GDM1 (cell line): ENCODE measurements around the gene JAM2.
"Not testable (repeated sequence)": the region's sequence is repeated elsewhere in the genome, so short reads cannot be mapped to it uniquely, and the experiment has no call there.

ENCODE experiments used
- DNase-seq: peaks from one replicate; lab custom pipeline; 2025; lab: John Stamatoyannopoulos, UW

Gene JAM2

GRCh38 chr21:25646474-25646873, 7.4 kb downstream of the JAM2 start:
- no peak for DNase-seq

GRCh38 chr21:25647647-25648046, 8.6 kb downstream of the JAM2 start:
- peak; percentile 33 for DNase-seq

GRCh38 chr21:25649146-25649545, 10.1 kb downstream of the JAM2 start:
- DNase-seq, result peak; percentile 6

- no peak for DNase-seq
These were observed 17.4 kb downstream of the JAM2 start for GRCh38 chr21:25656412-25656811.

GRCh38 chr21:25657140-25657539, 18.1 kb downstream of the JAM2 start:
- DNase-seq, result no peak

DNA sequence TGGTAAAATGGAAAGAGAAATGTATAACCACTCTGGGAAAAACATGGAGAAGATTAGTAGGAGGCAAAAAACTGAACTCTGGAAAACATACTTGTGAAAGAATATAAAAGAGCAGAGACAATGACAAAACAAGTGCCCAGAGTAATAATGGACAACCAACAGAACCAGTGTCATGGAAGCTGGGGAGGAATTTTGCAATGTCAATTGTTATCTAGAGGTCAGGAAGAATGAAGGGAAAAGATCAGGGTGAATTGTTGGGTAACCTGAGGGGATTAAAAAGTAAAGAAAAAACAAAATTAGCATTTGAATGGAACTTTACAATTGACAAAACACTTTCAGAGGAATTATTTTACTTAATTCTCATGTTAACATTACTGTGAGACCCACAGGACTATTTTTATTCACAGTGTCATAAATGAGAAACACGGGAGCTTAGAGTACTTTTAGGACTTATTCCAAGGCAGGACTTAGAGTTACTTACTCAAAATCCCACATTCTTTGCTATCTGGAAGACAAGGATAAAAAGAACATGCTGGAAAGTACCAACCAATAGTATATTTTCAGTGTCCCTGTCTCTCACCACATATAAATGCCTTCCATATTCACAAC, 19.5 kb downstream of the JAM2 start:
- DNase-seq, result no peak

DNA sequence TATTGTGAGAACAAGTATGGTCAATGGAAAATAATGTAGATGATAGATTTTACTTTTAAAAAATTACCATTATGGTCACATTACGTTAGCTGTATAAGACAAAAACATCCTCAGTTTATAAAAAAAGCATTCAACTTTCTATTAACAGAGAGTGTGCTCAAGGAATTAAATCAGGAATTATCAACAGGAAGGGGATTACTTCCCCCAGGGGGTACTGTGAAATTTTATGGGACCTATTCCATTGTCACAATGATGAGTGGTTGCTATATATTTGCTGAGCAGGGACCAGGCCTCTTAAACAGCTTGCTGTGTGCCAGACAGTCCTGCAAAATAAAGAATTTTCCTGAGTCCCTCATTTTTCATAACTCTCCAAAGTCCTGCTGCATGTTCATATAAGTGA, 21.2 kb downstream of the JAM2 start:
- no peak for DNase-seq

GRCh38 chr21:25664491-25664931, 25.5 kb downstream of the JAM2 start:
- no peak for DNase-seq

GRCh38 chr21:25670726-25671125, 31.7 kb downstream of the JAM2 start:
- DNase-seq, result no peak

DNA sequence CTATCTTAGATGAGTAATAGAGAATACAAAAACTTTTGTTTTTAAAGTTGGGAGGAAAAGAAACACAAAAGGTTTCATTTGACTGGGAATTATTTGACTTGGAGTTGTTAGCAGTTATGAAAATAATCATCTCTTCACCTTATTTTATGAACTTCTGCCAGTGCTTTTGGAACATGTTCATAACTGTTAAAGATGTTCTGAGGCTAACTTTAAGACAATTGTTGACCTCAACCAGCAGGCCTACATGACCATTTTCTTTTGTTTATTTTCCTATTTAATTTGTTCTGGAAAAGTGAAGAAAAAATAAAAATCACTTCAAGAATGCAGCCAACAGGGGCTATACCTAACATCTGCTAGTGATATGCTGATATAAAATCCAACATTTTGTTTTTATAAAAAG, 37.4 kb downstream of the JAM2 start:
- DNase-seq, result no peak

GRCh38 chr21:25682382-25682781, 43.3 kb downstream of the JAM2 start:
- no peak for DNase-seq

DNA sequence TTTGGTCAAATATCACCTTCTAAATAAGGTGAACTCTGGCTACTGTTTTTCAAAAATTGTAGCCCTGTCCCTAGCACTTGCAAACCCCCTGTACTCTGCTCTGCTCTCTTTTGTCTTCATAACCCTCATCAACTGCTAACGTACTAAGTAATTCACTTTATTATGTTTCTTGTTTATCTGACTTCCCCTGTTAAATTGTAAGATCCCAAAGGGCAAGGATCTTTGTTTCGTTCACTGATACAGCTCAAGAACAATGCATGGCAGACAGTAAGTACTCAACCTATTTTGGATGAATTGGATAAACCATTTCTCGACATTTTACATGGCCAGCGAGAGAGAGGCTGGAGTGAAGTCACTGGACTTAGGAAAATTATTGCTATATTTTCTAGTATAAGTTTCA, 48.7 kb downstream of the JAM2 start:
- no peak for DNase-seq

DNA sequence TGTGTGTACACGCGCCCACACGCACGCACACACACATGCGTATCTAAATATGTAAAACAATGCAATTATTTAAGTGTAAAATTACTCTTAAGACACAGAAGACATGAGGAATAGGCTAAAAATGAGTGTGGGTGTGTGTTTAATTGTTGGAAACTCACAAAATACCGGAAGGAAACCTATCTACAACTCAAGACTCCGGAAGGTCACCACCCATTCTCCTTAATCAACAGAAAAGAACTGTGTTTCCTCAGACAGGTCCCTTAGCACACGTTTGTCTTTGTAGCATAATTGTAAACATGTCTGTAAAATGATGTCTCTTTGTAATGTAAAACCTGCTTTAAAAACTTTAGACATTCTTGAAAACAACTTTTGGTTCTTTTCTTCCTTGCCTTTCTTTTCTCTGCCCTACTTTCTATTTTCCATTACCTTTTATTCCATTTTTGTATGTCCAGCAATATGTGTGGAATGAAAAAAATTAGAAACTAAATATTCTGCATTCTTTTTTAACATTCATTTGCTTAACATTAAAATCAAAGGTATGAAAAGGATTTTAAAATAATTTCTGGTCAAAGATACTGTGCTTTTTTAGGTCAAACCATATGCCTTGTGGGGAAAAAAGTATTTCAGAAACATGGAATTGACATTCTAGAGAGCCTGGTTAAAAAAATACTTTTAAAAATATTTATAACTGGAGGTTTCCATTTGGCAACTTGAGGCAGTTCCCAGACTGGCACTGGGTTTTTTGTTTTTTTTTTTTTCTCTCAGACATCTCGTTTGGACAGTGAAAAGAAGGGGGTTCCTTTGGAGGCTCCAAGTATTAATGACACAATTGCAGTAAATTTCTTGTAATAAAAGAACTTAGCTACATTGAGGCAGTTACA, 49.5 kb downstream of the JAM2 start:
- DNase-seq, result no peak

DNA sequence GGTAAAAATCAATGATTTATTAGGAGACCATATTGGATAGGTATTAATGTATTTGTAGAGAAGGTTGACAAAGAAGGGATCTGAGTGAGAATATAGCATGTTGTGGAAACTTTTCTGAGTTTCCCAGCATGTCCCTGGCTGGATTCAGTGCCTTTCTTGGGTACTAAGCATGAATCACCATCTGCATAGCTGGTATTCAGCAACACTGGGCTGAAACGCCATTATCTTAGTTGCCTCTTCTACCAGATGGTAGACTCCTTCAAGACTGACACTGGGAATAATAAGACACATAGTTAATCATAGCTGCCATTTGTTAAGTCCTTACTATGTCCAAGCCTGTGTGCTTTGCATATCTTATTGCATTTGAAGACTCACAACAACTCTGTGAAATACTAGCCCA, 50.2 kb downstream of the JAM2 start:
- DNase-seq, result no peak

GRCh38 chr21:25691976-25692375, 52.9 kb downstream of the JAM2 start:
- no peak for DNase-seq

DNA sequence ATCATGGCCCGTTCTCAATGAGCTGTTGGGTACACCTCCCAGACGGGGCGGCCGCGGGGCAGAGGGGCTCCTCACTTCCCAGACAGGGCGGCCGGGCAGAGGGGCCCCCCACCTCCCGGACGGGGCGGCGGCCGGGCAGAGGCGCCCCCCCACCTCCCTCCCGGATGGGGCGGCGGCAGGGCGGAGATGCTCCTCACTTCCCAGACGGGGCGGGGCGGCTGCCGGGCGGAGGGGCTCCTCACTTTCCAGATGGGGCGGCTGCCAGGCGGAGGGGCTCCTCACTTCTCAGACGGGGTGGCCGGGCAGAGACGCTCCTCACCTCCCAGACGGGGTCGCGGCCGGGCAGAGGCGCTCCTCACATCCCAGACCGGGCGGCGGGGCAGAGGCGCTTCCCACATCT, 56.4 kb downstream of the JAM2 start:
- DNase-seq, result not testable (repeated sequence)

- DNase-seq, result no peak
These were observed 61.7 kb downstream of the JAM2 start for GRCh38 chr21:25700741-25701140.

DNA sequence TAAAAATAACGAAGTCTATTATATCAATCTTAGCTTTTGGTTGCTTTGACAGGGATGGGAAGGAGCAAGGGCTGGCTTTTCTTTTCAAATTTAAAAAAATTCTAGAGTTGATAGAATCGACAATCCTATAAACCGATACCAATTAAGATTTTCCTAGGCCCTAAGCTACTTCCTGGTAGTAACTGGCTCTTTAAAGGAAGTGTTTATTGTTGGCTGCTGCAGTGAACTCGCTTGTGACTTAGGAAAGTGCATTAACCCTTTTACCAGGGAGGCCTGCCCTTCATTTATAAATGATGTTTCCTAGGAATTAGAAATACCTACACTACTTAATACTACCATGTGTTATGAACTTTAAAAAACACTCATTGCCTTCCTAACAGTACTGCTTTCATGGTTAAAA, 62.5 kb downstream of the JAM2 start:
- DNase-seq, result no peak

- no peak for DNase-seq
These were observed 69.5 kb downstream of the JAM2 start for GRCh38 chr21:25708467-25709065.

DNA sequence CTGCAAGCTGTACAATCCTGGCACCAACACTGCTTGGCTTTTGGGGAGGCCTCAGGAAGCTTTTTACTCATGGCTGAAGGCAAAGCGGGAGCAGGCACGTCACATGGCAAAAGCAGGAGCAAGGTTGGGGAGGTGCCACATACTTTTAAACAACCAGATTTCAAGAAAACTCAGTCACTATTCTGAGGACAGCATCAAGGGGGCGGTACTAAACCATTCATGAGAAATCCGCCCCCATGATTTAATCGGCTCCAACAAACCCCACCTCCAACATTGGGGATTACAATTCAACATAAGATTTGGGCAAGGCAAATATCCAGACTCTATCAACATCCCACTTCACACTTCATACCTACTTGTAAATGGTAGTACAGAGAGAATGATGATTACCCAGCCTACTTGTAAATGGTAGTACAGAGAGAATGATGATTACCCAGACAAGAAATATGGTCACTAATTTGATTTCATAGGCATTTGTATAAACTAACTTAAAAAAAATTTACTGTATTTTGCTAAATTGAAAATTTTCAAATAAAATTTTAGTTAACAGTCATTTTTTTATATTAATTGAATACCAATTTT, 70.7 kb downstream of the JAM2 start:
- no peak for DNase-seq

DNA sequence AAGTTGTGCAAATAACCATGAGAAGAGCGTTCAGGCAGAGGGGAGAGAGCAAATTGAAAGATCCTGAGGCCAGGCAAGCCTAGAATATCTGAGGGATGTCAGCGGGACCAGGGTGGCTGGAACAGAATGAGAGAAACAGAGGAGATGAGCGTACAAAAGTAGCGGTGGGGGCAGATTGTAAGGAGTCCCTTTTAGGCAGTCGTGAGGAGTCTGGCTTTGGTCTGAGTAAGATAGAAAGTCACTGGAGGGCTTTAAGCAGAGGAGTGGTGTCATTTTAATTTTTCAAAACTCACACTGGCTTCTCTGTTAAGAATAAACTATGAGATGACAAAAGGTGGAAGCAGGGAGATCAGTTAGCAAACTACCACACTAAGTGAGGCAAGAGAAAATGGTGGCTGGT, 71.5 kb downstream of the JAM2 start:
- no peak for DNase-seq

- not testable (repeated sequence) for DNase-seq
These were observed 75.0 kb downstream of the JAM2 start for GRCh38 chr21:25714066-25714465.
